IMR-90 (cell line): ENCODE results near the gene SLC7A6OS.

ENCODE experiments used
- NFE2L2 ChIP-seq: fragments of 150-350 bp; IDR thresholded peaks from 2 replicates; pipeline ENCODE4 v1.6.1; 2016; ENCODE audit warnings: low read depth, mild to moderate bottlenecking, low read length
- POLR2A ChIP-seq: IDR thresholded peaks from 2 replicates; pipeline ENCODE4 v1.6.1; 2012; ENCODE audit warnings: mild to moderate bottlenecking, low read depth, low read length
- TF ChIP-seq, protein P1 (sequence below): conservative IDR thresholded peaks from 2 replicates; pipeline ENCODE4 v1.5.1; 2012; ENCODE audit warnings: mild to moderate bottlenecking, low read depth, low read length, improper control_type of control experiment

DNA sequence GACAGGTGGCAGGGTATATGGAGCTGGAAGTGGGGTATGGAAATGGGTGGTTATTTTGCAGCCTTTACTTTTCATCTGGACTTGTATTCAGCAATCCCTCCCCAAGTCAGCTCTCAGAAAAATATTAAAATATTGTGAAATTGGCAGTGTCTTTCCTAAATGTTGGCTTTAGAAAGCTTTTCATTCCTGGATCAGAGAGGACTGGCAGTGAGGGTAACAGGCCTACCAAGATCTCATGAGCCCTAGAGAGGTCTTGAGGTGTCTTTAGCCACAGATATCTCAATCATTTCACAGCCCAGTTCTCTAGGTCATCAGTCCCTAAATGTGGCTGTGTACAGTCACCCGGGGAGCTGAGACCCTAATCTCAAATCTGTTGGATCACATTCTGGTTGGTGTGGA, 22.5 kb downstream of the SLC7A6OS start:
- TF ChIP-seq, protein P1, sequence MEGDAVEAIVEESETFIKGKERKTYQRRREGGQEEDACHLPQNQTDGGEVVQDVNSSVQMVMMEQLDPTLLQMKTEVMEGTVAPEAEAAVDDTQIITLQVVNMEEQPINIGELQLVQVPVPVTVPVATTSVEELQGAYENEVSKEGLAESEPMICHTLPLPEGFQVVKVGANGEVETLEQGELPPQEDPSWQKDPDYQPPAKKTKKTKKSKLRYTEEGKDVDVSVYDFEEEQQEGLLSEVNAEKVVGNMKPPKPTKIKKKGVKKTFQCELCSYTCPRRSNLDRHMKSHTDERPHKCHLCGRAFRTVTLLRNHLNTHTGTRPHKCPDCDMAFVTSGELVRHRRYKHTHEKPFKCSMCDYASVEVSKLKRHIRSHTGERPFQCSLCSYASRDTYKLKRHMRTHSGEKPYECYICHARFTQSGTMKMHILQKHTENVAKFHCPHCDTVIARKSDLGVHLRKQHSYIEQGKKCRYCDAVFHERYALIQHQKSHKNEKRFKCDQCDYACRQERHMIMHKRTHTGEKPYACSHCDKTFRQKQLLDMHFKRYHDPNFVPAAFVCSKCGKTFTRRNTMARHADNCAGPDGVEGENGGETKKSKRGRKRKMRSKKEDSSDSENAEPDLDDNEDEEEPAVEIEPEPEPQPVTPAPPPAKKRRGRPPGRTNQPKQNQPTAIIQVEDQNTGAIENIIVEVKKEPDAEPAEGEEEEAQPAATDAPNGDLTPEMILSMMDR, result no peak
- TF ChIP-seq POLR2A, result no peak
- no peak for TF ChIP-seq NFE2L2
